Right lobe of liver (tissue), 4 donors: Measurements from ENCODE around the gene NCAPD3.

Experiments used
- POLR2A ChIP-seq: fragments of 450-650 bp; IDR thresholded peaks from one replicate; pipeline ENCODE4 v1.6.1; 2017; ENCODE audit warnings: antibody characterized with exemption, mild to moderate bottlenecking
- TF ChIP-seq, protein P1 (sequence below), 4 donors: fragments of 200-600 bp in 3 of 4; fragments of 450-650 bp in 1 of 4; IDR thresholded peaks; one replicate each; pipeline versions ENCODE4 v1.5.1 to v1.8.0; 2016 to 2022; ENCODE audit warnings: antibody characterized with exemption in 4 of 4, mild to moderate bottlenecking in 2 of 4
- donor health status: DM: no; HTN: no; CAD: no.
- donor health status: DM: no; HTN: no; CAD: no.
- donor health status: DM: no; HTN: yes; CAD: no.

DNA sequence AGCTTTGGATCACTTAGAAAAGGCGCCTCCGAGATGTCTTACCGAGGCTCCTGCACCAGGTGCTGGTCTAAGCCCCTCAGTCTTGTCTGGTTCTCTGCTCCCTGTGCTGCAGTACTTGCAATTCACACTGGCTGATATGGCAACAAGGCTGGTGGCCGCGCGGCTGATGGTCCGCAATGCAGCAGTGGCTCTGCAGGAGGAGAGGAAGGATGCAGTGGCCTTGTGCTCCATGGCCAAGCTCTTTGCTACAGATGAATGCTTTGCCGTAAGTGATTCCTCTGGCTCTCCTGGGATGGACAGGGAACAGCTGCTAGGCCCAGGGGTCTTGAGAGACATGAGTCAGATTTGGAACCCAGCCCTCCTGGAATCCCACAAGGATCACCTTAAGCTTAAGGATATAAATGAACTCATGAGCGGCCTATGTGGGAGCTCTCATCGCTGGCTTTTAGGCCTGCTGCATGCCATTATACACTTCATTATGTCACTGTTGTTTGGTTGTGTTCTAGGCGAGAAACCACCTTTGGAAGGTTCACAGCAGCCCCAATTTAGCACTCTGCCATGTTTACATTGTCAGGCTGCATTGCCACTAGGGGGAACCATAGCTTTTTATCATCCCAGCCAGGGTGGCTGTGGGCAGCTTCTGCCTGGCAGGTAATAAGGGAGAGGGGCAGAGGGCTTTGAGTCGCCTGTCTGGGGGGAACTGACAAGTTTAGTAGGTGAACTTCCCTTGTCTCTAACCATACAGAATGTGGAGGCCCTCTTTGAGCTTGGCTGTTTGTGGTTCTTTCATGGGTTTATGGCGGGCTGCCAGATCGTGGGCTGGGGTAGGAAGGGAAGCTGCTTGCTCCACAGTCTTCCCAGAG, 38.1 kb upstream of the NCAPD3 start:
- TF ChIP-seq, protein P1, sequence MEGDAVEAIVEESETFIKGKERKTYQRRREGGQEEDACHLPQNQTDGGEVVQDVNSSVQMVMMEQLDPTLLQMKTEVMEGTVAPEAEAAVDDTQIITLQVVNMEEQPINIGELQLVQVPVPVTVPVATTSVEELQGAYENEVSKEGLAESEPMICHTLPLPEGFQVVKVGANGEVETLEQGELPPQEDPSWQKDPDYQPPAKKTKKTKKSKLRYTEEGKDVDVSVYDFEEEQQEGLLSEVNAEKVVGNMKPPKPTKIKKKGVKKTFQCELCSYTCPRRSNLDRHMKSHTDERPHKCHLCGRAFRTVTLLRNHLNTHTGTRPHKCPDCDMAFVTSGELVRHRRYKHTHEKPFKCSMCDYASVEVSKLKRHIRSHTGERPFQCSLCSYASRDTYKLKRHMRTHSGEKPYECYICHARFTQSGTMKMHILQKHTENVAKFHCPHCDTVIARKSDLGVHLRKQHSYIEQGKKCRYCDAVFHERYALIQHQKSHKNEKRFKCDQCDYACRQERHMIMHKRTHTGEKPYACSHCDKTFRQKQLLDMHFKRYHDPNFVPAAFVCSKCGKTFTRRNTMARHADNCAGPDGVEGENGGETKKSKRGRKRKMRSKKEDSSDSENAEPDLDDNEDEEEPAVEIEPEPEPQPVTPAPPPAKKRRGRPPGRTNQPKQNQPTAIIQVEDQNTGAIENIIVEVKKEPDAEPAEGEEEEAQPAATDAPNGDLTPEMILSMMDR (IDR thresholded peaks at IDR 0.05) = peak; percentile 41 to 55 (median 54)
- TF ChIP-seq POLR2A = no peak
